Suprapubic skin (tissue), 4 donors: Measurements from ENCODE around the gene DNAH3. TPM values are rescaled to one million over a fixed set of nuclear protein-coding genes. Genes with fewer than 3 reads are reported as not detected.

ENCODE experiments used
- DNase-seq, 2 donors: peaks; one replicate each; pipeline ENCODE4 v3.0.0-alpha.2; 2019; ENCODE audit warnings: low spot score in 2 of 2
- H3K27ac ChIP-seq: fragments of 200-600 bp; sonication (generic); one replicate; pipeline ENCODE4 v1.5.1; 2019
- H3K27me3 ChIP-seq: fragments of 200-600 bp; sonication (generic); one replicate; pipeline ENCODE4 v1.5.1; 2019
- H3K36me3 ChIP-seq: fragments of 200-600 bp; sonication (generic); one replicate; pipeline ENCODE4 v1.5.1; 2019
- H3K4me1 ChIP-seq: fragments of 200-600 bp; sonication (generic); one replicate; pipeline ENCODE4 v1.5.1; 2019
- H3K4me3 ChIP-seq: fragments of 200-600 bp; sonication (generic); one replicate; pipeline ENCODE4 v1.5.1; 2019; ENCODE audit warnings: mild to moderate bottlenecking
- H3K9me3 ChIP-seq: fragments of 200-600 bp; sonication (generic); one replicate; pipeline ENCODE4 v1.5.1; 2019
- EP300 ChIP-seq: sonication (generic); formaldehyde crosslinking; IDR thresholded peaks from one replicate; pipeline ENCODE4 v1.6.1; 2017; ENCODE audit warnings: antibody characterized with exemption
- POLR2A ChIP-seq, 2 donors: fragments of 450-650 bp; IDR thresholded peaks; one replicate each; pipeline ENCODE4 v1.6.1; 2017; ENCODE audit warnings: antibody characterized with exemption in 2 of 2, mild to moderate bottlenecking in 2 of 2, moderate library complexity in 2 of 2
- POLR2AphosphoS5 ChIP-seq, 3 donors: sonication (generic); formaldehyde crosslinking; IDR thresholded peaks; one replicate each; pipeline ENCODE4 v1.6.1; 2017; ENCODE audit warnings: antibody characterized with exemption in 3 of 3
- WGBS: methylation state at CpG from one replicate; pipeline ENCODE4 v1.1.5; 2018; 5-methylcytosine and 5-hydroxymethylcytosine counted together
- total RNA-seq, 4 donors: library from RNA; depleted of rRNA; stranded (reverse); fragments of >200 nt; gene quantifications; one replicate each; pipeline ENCODE4 v1.1.0, GENCODE V29; 2016
- TF ChIP-seq, protein P1 (sequence below), 2 donors: fragments of 200-600 bp in 1 of 2; fragments of 450-650 bp in 1 of 2; sonication (generic) in 1 of 2; IDR thresholded peaks; one replicate each; pipeline ENCODE4 v1.5.1; 2016 to 2019; ENCODE audit warnings: antibody characterized with exemption in 2 of 2, mild to moderate bottlenecking in 1 of 2, moderate library complexity in 1 of 2

Gene DNAH3
- total RNA-seq, 4 donors from 2014 or later: 1.0 to 4.0 (median 1.6) TPM

DNA sequence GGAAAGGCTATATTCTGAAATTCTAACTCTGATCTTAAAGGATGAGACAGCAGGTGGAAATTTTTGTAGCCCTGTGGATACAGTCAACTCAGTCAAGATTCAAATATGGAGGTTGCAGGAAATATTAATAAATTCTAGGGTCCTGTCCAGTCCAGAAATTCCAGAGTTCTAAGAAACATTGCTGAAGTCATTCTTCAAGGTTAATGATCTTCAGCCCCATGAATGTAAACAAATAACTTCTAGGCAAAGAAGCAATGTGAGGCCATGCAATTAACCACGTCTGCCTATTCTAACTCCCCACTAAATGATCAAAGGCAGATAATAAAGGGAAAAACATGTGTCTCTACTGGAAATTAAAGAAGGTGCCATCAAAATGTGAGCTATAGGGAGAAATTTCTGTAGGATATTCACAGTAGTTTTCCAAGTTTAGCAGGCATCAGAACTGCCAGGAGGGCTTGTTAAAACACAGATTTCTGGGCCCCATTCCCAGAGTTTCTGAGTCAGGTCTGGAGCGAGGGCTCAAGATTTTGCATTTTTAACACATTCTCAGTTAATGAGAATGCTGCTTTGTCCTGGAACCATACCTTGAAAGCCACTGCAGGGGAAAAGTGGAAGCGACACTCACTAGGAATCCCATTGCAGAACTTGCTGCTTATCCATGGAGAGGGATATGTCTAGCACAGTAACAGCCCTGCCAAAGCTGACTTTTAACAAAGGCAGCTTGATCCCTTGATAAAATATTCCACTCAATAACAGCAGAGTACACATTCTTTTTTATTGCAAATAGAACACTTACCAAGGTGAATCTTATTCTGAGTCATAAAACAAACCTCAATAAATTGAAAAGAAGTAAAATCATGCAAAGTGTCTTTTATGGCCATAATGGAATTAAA, 61.8 kb downstream of the DNAH3 start:
- WGBS: 40% methylated on average over 3 of the region's 3 CpGs
- Histone ChIP-seq H3K4me3 (no peak overlapping the region), H3K27me3 (no peaks in the 10 kb centered on the region), H3K9me3 (no peaks in the 10 kb centered on the region), H3K27ac (no peak overlapping the region), H3K36me3 (no peaks in the 10 kb centered on the region), H3K4me1 (no peaks in the 10 kb centered on the region)
- TF ChIP-seq, protein P1, sequence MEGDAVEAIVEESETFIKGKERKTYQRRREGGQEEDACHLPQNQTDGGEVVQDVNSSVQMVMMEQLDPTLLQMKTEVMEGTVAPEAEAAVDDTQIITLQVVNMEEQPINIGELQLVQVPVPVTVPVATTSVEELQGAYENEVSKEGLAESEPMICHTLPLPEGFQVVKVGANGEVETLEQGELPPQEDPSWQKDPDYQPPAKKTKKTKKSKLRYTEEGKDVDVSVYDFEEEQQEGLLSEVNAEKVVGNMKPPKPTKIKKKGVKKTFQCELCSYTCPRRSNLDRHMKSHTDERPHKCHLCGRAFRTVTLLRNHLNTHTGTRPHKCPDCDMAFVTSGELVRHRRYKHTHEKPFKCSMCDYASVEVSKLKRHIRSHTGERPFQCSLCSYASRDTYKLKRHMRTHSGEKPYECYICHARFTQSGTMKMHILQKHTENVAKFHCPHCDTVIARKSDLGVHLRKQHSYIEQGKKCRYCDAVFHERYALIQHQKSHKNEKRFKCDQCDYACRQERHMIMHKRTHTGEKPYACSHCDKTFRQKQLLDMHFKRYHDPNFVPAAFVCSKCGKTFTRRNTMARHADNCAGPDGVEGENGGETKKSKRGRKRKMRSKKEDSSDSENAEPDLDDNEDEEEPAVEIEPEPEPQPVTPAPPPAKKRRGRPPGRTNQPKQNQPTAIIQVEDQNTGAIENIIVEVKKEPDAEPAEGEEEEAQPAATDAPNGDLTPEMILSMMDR (IDR thresholded peaks at IDR 0.05): no peak
- TF ChIP-seq EP300: no peak
- no peak for TF ChIP-seq POLR2A (IDR thresholded peaks at IDR 0.05)
- TF ChIP-seq POLR2AphosphoS5 (IDR thresholded peaks at IDR 0.05): no peak
- no peak for DNase-seq

DNA sequence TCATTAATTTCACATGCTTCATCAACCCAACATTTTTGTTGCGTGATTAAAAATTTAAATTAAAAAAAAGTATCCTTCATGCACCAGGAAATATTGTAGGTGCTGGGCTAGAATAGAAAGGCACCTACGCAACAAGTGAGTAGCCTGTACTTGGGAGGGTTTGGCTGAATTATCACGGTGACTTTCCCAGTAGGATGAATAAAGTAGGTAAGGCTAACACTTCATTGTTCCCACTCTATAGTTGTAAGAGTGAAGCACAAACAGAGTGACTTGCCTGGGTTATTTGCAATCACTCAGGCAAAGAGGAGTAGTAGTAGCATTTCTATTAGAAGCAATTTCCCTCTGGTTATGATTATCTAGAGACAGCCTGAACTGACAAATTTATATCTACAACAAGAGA, 62.5 kb downstream of the DNAH3 start:
- Histone ChIP-seq H3K36me3 (no peaks in the 10 kb centered on the region), H3K4me3 (no peak overlapping the region), H3K4me1 (no peaks in the 10 kb centered on the region), H3K27me3 (no peaks in the 10 kb centered on the region), H3K27ac (no peak overlapping the region), H3K9me3 (no peaks in the 10 kb centered on the region)
- WGBS: 84% methylated on average over 3 of the region's 3 CpGs
- DNase-seq: no peak
- TF ChIP-seq EP300: no peak
- TF ChIP-seq, protein P1 (IDR thresholded peaks at IDR 0.05): no peak
- no peak for TF ChIP-seq POLR2A (IDR thresholded peaks at IDR 0.05)
- no peak for TF ChIP-seq POLR2AphosphoS5 (IDR thresholded peaks at IDR 0.05)

DNA sequence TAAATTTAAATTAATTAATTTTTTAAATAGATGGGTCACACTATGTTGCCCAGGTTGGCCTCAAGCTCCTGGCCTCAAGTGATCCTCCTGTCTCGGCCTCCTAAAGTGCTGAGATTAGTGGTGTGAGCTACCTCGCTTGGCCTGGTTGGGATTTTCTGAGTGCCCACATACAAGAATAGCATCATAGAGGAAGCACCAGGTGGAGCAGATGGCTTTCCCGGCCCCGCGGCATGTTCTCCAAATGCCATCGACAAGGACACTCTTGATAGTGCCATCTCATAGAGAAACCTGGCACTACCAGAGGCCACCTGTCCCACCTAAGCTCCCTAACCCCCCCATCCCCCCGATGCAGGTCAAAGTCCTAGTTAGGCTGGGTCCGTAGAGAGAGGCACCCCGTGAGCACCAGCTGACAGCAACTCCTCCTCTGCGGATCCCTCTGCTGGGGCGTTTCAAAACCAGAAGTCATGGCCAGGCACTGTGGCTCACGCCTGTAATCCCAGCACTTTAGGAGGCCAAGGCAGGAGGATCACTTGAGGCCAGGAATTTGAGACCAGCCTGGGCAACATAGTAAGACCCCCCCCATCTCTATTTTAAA, 65.9 kb downstream of the DNAH3 start:
- TF ChIP-seq POLR2AphosphoS5 (IDR thresholded peaks at IDR 0.05): no peak
- no peak for TF ChIP-seq POLR2A (IDR thresholded peaks at IDR 0.05)
- TF ChIP-seq, protein P1 (IDR thresholded peaks at IDR 0.05): no peak
- no peak for TF ChIP-seq EP300
- Histone ChIP-seq H3K36me3 (no peaks in the 10 kb centered on the region), H3K27me3 (no peaks in the 10 kb centered on the region), H3K4me3 (no peak overlapping the region), H3K4me1 (no peaks in the 10 kb centered on the region), H3K9me3 (no peaks in the 10 kb centered on the region), H3K27ac (no peak overlapping the region)
- no peak for DNase-seq
- WGBS: 92% methylated on average over 10 of the region's 12 CpGs

DNA sequence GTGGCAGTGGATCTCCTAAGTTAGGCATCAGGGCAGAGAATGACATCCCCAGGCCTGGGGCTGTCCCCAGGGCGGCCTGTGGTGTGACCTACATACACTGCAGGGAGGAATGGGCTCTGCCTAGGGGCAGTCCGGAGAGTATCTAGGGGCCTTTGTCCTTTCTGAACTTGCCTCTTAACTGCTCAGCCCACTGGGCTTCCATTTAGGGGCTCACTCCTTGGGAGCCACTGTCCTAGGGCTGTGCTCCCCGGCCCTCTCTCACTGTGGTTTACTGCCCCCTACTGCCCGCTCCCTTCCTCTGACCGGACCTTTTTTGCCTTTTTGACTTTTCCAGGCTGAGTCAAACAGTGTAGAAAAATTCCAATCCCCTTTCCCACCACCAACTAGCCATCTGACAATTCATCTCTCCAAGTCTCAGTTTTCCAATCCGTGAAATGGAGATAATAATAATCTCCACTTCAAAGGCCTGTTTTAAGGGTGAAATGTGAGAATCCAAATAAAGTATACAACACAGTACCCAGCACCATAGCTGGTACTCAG, 66.8 kb downstream of the DNAH3 start:
- Histone ChIP-seq H3K4me3 (no peak overlapping the region), H3K27me3 (no peaks in the 10 kb centered on the region), H3K9me3 (no peaks in the 10 kb centered on the region), H3K4me1 (no peaks in the 10 kb centered on the region), H3K36me3 (no peaks in the 10 kb centered on the region), H3K27ac (no peak overlapping the region)
- peak in 1 of 2 donors; percentile 71 for DNase-seq
- 53% methylated on average over 6 of the region's 6 CpGs for WGBS
- TF ChIP-seq, protein P1 (IDR thresholded peaks at IDR 0.05): peak; percentile 55 to 65
- no peak for TF ChIP-seq EP300

DNA sequence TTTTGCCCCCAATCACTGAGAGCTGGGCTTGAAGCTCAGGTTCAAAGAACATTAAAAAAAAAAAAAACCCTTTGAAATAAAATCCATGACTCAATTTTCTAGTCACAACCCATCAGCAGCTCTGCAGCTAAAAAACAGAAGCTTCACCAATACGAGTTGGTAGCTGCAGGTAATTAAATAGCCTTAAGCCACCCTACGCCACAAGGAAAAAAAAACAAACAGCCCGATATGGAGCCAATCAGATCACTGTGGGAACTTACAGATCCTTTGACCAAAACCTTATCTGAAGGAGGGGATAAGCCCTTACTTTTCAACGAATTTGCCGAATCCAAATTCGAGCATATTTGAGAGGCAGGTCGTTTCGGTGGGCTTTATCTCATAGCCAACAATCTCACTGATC, 69.3 kb downstream of the DNAH3 start:
- TF ChIP-seq POLR2A (IDR thresholded peaks at IDR 0.05): no peak
- no peak for TF ChIP-seq EP300
- TF ChIP-seq, protein P1 (IDR thresholded peaks at IDR 0.05): no peak
- no peak for TF ChIP-seq POLR2AphosphoS5 (IDR thresholded peaks at IDR 0.05)
- WGBS: 66% methylated on average over 8 of the region's 8 CpGs
- H3K27me3 ChIP-seq: no peaks in the 10 kb centered on the region

More for the DNA sequence above, 69.3 kb downstream of the DNAH3 start:
- Histone ChIP-seq H3K36me3 (no peaks in the 10 kb centered on the region), H3K4me3 (no peak overlapping the region), H3K9me3 (no peaks in the 10 kb centered on the region), H3K4me1 (no peaks in the 10 kb centered on the region), H3K27ac (no peak overlapping the region)
- no peak for DNase-seq
